Measurements from ENCODE around the gene DNM3. TPM values are rescaled to one million over a fixed set of nuclear protein-coding genes. Genes with fewer than 3 reads are reported as not detected.

DNM3 gene
- polyA plus RNA-seq, 3 donors = 0.15 TPM; not detected in 2

DNA sequence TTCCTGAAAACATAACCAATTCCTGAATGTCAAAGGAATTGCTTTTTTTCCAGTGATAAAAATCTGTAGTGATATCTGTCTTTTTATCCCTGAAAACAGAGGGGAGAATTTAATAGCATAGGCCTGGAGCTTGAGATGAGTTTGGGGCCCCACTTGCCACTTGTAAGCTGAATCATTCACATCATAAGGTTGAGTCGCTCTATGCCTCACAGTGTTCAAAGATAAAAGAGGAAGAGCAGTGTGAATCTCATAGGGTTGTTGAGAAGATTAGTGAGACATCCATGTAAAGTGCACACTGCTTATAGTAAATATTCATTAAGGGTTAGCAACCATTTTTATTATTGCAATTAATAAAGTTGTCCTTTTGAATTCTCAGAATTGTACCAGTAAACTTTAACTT, 271.3 kb downstream of the DNM3 start:
- H3K4me2 ChIP-seq (replicated peaks; ENCODE audit: extremely low read depth, low read length, poor library complexity, severe bottlenecking) = no peak overlapping the region
- no peaks in the 10 kb centered on the region for H4K20me1 ChIP-seq (ENCODE audit: insufficient read depth, low read length)
- no CpG with 5 or more reads among the region's 1 CpG for WGBS (ENCODE audit: insufficient coverage)
- H3K4me3 ChIP-seq (replicated peaks in 1 of 3; ENCODE audit: low read depth in 2 of 3, low read length in 3 of 3) = no peak overlapping the region
- no peak overlapping the region for H3K27ac ChIP-seq (ENCODE audit: low read depth in 1 of 2, low read length in 2 of 2)
- H3K36me3 ChIP-seq (replicated peaks in 1 of 2; ENCODE audit: control insufficient read depth in 1 of 2, insufficient read depth in 2 of 2, low read length in 2 of 2) = no peaks in the 10 kb centered on the region
- H3K9ac ChIP-seq (ENCODE audit: insufficient read depth, low read length, poor library complexity, severe bottlenecking) = no peak overlapping the region
- Mint-ChIP-seq H3K9me3 (peaks cover 0 to 7% (median under 1%) of the 10 kb centered on the region in 7 donors), H3K4me3 (no peak overlapping the region), H3K27me3 (ENCODE audit: low read depth in 3 of 3) (peaks cover 0 to 2% (median 0%) of the 10 kb centered on the region in 3 donors), H3K36me3 (no peaks in the 10 kb centered on the region), H3K27ac (no peak overlapping the region), H3K4me1 (peaks cover 2% of the 10 kb centered on the region)
- no peaks in the 10 kb centered on the region for H3K4me1 ChIP-seq (ENCODE audit: control insufficient read depth in 1 of 2, insufficient read depth in 2 of 2, low read length in 2 of 2)
- DNase-seq = no peak
- TF ChIP-seq CTCF (IDR thresholded peaks at IDR 0.05) = no peak
- H3K79me2 ChIP-seq (ENCODE audit: insufficient read depth, low read length) = no peaks in the 10 kb centered on the region
- no peaks in the 10 kb centered on the region for H3K9me3 ChIP-seq (replicated peaks in 1 of 2; ENCODE audit: control insufficient read depth in 1 of 2, insufficient read depth in 1 of 2, low read length in 2 of 2)
- no peaks in the 10 kb centered on the region for H3K27me3 ChIP-seq (ENCODE audit: control insufficient read depth in 2 of 2, insufficient read depth in 2 of 2, low read length in 2 of 2)
- intact Hi-C loops (cut with micrococcal nuclease) = no loop called here
- H2AFZ ChIP-seq (ENCODE audit: insufficient read depth, low read depth, low read length, poor library complexity, severe bottlenecking) = no peak overlapping the region

GRCh38 chr1:172117800-172118199, 276.5 kb downstream of the DNM3 start:
- no peak overlapping the region for H3K4me3 ChIP-seq (replicated peaks in 1 of 3; ENCODE audit: low read depth in 2 of 3, low read length in 3 of 3)
- H2AFZ ChIP-seq (ENCODE audit: insufficient read depth, low read depth, low read length, poor library complexity, severe bottlenecking) = no peak overlapping the region
- DNase-seq = no peak
- Mint-ChIP-seq H3K9me3 (peaks cover 0 to 11% (median 4%) of the 10 kb centered on the region in 7 donors), H3K4me1 (no peaks in the 10 kb centered on the region), H3K27me3 (ENCODE audit: low read depth in 3 of 3) (peaks cover 0 to 2% (median 0%) of the 10 kb centered on the region in 3 donors), H3K36me3 (no peaks in the 10 kb centered on the region), H3K27ac (no peak overlapping the region), H3K4me3 (no peak overlapping the region)
- H4K20me1 ChIP-seq (ENCODE audit: insufficient read depth, low read length) = no peaks in the 10 kb centered on the region
- WGBS (ENCODE audit: insufficient coverage) = 0% methylated on average over 1 of the region's 1 CpG
- no peak overlapping the region for H3K4me2 ChIP-seq (replicated peaks; ENCODE audit: extremely low read depth, low read length, poor library complexity, severe bottlenecking)
- no peak for TF ChIP-seq CTCF (IDR thresholded peaks at IDR 0.05)
- intact Hi-C loops (cut with micrococcal nuclease) = no loop called here
- no peak overlapping the region for H3K27ac ChIP-seq (ENCODE audit: low read depth in 1 of 2, low read length in 2 of 2)
- H3K9ac ChIP-seq (ENCODE audit: insufficient read depth, low read length, poor library complexity, severe bottlenecking) = no peak overlapping the region
- no peaks in the 10 kb centered on the region for H3K4me1 ChIP-seq (ENCODE audit: control insufficient read depth in 1 of 2, insufficient read depth in 2 of 2, low read length in 2 of 2)
- H3K9me3 ChIP-seq (replicated peaks in 1 of 2; ENCODE audit: control insufficient read depth in 1 of 2, insufficient read depth in 1 of 2, low read length in 2 of 2) = no peaks in the 10 kb centered on the region
- H3K36me3 ChIP-seq (replicated peaks in 1 of 2; ENCODE audit: control insufficient read depth in 1 of 2, insufficient read depth in 2 of 2, low read length in 2 of 2) = no peaks in the 10 kb centered on the region
- no peaks in the 10 kb centered on the region for H3K27me3 ChIP-seq (ENCODE audit: control insufficient read depth in 2 of 2, insufficient read depth in 2 of 2, low read length in 2 of 2)
- no peaks in the 10 kb centered on the region for H3K79me2 ChIP-seq (ENCODE audit: insufficient read depth, low read length)
